ENCODE data around the gene KCNMA1.

Gene KCNMA1

DNA sequence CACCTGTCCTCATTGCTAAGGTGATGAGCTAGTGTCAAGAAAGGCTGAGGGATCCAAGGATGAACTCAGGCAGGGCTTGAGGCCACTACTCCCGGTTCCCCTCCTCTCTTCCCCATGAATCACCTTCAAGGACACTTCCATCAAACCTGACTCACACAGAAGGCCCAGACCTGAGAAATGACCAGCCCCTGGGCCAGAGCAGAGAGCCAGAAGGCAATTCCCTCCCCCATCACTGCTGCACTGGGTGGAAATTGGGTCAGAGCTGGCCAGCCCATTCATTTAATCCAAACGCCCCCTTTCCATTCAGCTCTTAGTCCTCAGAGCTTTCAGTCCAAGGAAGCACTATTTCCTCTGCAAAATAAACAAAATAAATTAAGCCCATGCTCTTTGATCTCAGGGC lies 182.0 kb downstream of the KCNMA1 start:
- DNase-seq (ENCODE audit: low read depth in 2 of 2) = no peak

GRCh38 chr10:77452952-77453564 lies 184.6 kb downstream of the KCNMA1 start:
- DNase-seq (ENCODE audit: low read depth in 2 of 2) = no peak

DNA sequence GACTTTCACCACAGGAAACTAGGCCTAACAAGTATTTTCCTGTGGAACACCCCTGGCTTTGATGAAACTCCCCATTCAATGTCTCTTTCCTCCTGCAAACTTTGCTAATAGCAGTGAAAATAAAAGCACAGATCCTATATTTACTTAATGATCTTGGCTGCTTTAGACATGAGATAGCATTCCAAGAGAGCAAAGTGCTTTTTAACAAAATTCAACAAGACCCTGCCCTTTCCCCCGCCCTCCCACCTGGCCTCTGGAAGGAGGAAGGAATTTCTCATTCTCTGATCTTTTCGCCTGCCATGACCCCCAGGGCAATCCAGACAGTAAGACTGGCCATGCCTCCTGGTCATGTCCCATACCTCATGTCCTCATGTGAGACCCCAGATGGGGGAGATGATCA lies 185.7 kb downstream of the KCNMA1 start:
- DNase-seq (ENCODE audit: low read depth in 2 of 2) = no peak

DNA sequence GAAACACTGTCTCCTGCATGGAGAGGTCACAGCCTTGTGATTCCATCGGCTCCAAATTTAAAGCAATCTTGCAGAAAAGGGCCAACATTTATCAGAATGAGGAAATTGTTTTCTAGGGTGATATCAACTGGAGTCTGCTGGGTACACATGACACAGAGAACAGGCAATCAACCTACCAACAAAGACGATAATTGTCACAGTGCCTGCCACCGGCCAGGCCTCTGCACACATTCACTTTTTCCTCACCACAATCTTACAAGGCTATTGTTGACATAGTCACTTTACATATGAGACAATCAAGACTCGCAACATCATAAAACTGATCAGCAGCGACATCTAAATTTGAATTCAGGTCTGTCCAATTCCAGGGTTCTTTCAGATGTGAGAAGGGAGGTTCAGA lies 189.4 kb downstream of the KCNMA1 start:
- no peak for DNase-seq (ENCODE audit: low read depth in 2 of 2)

DNA sequence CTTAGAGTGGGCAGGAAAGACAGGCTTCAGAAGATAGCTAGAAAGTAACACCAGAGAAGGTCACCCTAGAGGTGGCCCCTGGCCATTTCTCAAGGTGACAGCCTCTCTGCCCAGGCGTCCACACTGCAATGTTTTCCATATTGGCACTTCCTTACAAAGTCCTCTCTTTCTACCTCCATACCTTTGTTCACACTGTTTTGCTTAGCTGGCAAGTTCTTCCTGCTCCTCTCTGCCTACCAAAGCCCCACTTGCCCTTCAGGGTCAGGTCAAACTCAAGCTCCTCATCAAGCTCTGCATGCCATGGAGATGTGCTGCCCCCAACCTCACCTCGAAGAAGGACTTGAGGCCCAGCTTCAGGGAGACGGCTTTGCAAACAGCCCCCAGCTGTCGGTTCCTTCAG lies 190.9 kb downstream of the KCNMA1 start:
- no peak for DNase-seq (ENCODE audit: low read depth in 2 of 2)

GRCh38 chr10:77445547-77445946 lies 192.1 kb downstream of the KCNMA1 start:
- DNase-seq (ENCODE audit: low read depth in 2 of 2) = no peak

DNA sequence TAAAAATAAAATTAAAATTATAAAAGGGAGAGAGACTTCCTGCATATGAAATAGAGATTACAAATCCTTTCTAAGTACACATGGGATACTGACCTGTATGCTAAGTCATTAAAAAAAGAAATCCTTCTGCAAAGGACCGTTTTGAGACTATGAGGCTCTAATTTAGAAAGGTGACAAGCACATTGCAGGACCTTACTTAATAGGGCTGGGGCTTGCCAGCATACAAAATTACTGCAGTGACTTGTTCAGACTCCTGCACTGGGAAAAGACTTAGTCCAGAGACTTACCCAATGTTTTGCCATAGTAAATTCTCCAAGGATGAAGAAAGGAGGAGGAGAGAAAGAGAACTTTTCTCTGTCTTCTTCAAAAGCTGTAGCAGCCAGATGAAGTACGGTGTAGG lies 193.6 kb downstream of the KCNMA1 start:
- no peak for DNase-seq (ENCODE audit: low read depth in 2 of 2)

- DNase-seq (ENCODE audit: low read depth in 2 of 2) = no peak
Observed at GRCh38 chr10:77442699-77443189, 194.9 kb downstream of the KCNMA1 start.

GRCh38 chr10:77441353-77442166 lies 196.0 kb downstream of the KCNMA1 start:
- no peak for DNase-seq (ENCODE audit: low read depth in 2 of 2)

DNA sequence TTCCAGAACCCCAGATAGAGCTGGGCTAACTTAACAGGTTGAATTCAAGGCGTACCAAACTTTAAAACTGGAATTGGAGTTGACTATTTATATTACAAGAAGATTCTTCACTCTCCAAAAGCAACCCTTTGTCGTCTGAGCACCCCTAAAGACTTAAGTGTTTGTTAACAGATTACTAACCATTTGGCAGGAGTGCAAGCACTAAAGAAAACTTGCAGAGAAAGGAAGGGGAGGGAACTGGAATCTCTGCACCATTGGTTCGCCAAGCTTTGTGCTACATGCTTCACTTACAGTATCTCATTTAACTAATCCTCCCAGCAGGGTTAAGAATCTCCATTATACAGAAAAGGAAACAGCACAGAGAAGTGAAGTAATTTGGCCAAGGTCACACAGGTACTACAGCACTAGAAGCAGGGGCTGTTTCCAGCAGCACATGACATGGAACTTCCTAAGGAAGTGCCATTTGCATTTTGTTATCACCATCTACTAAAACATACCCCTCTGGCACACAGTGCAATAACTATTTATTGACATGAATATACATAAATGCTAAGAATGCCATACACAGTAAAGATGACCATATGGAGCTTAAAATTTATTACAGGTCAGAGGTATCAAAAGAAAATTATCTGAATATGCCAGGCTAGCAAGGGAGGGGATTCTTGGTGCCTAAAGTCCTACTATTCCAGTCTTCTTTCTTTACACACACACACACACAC lies 201.2 kb downstream of the KCNMA1 start:
- no peak for DNase-seq (ENCODE audit: low read depth in 2 of 2)

DNA sequence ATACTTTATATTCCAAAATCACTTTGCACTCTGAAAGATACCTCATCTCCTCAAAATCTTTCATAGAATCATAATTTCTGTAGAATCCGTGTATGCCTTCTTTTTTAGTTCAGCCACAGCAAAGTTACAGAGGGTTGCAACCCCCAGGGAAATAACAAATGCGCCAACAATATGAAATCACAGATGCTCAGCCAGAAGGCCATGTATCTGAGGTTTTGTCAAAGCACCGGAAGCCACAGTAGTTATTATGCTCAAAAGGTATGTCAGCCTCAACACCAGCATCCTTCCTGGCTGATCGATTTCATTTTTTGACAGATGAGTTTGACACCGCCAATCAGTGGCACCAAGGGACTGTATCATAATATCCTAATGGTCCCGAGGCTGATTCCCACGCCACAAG lies 204.1 kb downstream of the KCNMA1 start:
- no peak for DNase-seq (ENCODE audit: low read depth in 2 of 2)

- DNase-seq (ENCODE audit: low read depth in 2 of 2) = no peak
Observed at GRCh38 chr10:77431980-77432797, 205.4 kb downstream of the KCNMA1 start.

DNA sequence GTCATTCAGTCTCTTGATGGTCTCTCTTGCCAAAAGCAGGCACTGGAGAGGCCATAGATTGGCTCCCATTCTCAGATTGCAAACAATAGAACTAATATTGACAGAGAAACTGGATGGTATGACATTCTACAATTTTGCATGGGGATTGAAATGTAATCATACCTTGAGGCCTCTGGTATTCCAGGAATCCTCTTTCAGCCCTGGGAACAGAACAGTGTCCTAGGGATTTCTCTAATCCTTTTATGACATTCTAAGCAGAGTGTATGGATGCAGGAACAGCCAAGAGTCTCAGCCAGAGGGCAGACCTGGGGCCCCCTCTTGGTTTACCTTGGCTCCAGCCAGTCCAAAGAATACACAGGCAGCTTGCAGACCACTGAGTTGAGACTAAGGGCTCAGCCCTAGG lies 206.4 kb downstream of the KCNMA1 start:
- no peak for DNase-seq (ENCODE audit: low read depth in 2 of 2)

- no peak for DNase-seq (ENCODE audit: low read depth in 2 of 2)
Observed at GRCh38 chr10:77430530-77430929, 207.1 kb downstream of the KCNMA1 start.

- no peak for DNase-seq (ENCODE audit: low read depth in 2 of 2)
Observed at GRCh38 chr10:77428691-77429395, 208.8 kb downstream of the KCNMA1 start.

GRCh38 chr10:77424257-77424656 lies 213.4 kb downstream of the KCNMA1 start:
- DNase-seq (ENCODE audit: low read depth in 2 of 2) = no peak

DNA sequence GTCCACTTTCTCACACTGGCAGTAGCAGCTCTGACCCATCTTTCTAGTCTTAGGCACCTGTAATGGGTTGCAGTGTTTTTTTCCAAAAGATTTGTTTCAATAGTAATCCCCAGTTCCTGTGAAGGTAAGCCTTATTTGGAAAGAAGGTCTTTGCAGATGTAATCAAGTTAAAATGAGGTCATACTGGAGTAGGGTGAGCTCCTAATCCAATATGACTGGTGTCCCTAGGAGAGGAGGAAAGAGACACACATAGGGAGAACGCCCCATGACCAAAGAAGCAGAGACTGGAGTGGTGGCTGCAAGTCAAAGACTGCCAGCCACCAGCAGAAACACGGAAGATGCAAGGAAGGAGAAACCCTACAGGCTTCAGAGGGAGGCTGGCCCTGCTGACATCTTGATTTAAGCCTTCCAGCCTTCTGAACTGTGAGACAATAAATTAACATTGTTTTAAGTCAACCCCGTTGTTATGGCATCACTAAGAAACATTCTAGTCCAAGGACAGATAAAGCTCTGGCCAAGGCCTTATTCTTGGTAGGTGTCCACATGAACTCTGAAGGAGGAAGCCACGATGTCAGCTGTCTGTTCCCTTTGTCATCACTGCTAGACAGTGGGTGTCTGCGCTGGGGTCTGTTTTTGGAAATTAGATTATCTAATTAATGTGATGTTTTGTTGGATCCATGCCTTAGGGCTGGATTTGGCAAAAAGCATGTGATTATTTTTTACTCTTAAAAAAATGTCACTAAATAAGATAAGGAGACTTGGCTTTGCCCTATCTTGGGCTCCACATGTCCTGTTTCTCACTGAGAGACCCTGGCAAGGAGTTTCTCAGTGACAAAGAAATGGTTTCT lies 214.9 kb downstream of the KCNMA1 start:
- no peak for DNase-seq (ENCODE audit: low read depth in 2 of 2)

GRCh38 chr10:77421591-77421990 lies 216.0 kb downstream of the KCNMA1 start:
- DNase-seq (ENCODE audit: low read depth in 2 of 2) = no peak

DNA sequence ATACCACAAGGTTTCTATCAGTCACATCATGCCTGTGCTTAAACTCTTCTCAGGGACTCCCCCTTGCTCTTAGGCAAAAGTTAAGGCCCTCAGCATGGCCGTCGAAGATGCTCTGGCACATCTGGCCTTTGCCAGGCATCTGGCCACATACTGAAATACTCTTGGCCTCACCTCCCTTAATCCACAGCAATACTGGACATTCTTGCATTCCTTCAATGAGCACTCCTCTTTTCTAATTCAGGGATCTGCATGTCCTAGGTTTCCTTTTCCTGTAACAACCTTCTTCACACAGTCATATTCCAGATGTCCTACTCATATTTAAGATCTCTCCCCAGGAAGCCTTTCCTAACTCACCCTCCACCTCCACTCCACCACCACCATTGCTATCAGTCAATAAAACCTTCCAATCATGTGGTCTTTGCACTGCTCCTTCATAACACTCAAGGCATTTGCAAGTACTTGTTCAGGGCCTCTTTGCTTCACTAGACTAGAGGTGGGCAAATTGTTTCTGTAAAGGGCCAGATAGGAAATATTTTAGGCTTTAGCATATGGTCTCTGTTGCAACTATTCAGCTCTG lies 216.6 kb downstream of the KCNMA1 start:
- DNase-seq (ENCODE audit: low read depth in 2 of 2) = no peak

DNA sequence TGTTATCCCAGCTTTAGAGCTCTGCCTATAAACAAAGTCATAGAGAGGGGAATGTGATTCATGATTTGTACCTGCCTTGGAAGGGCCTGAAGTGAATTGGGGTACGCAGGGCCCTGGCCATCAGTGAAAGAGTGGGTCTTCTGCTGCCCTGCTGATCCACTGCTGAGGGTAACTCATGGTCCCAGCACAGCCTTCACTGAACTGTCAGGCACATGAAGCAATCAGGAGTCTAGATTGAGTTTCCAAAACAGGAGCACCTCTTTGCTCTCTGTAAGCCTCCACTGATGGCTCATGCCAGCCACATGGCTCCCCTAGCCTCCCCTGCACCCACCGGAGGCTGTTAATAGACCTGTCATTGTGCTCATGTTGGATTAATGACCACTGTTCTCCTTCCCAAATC lies 217.6 kb downstream of the KCNMA1 start:
- no peak for DNase-seq (ENCODE audit: low read depth in 2 of 2)

Data from stimulated activated CD4-positive, alpha-beta T cell treated with anti-CD3 and anti-CD28 coated beads, Interleukin-1b, Interleukin-23, amount 100 ng/mL, for 4 hours (primary cell).